Hepatocyte (in vitro differentiated cells): ENCODE results near the gene SUPT3H.
A peak's percentile ranks its signal among the peaks of the same experiment; 100 is the strongest.

Experiments
- CTCF ChIP-seq: fragments of 200-600 bp; sonication (generic); IDR thresholded peaks from 2 replicates; pipeline ENCODE4 v1.5.1; 2016; ENCODE audit warnings: antibody characterized with exemption, mild to moderate bottlenecking; ENCODE audit not compliant: poor library complexity
- EZH2 ChIP-seq: fragments of 200-600 bp; sonication (generic); IDR thresholded peaks from 2 replicates; pipeline ENCODE4 v1.6.1; 2016; ENCODE audit warnings: antibody characterized with exemption, mild to moderate bottlenecking, borderline replicate concordance
- EZH2phosphoT487 ChIP-seq: fragments of 200-600 bp; sonication (generic); IDR thresholded peaks from one replicate; pipeline ENCODE4 v1.6.1; 2018; ENCODE audit warnings: antibody characterized with exemption, mild to moderate bottlenecking, low read depth, moderate library complexity; ENCODE audit not compliant: unreplicated experiment, severe bottlenecking

DNA sequence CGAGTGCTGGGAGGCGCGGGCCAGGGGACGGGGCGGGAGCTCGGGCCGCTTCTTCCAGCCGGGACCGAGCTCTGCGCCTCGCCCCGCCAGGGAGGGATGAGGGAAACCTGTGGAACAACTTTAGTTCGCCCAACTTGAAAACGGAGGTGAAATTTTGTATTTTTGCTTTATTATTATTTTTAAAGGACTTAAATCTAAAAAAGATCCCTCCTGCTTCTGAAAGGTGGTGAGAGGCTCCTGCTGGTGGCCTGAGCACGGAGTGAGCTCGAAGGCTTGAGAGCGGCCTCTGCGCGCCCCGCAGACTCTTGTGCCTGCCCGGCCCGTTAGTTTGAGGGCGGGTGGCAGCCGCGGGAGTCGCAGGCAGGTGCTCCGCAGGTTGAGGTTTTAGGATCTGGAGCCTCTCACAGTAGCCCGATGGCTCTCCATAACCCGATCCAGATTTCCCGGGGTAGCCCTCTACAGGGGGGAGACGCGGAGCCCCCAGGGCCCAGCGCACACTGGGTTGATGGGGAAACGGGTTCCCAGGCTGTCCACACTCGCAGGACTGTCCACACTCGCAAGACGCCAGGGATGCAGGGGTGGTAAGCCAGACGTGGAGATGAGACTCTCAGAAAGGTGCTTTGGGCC is 46.2 kb upstream of the SUPT3H start:
- no peak for TF ChIP-seq CTCF
- peak; percentile 39 for TF ChIP-seq EZH2
- TF ChIP-seq EZH2phosphoT487 = no peak
